Stimulated activated CD8-positive, alpha-beta memory T cell treated with anti-CD3 and anti-CD28 coated beads, Interleukin-15, amount 100 ng/mL, for 1 hour (primary cell): ENCODE data around the gene SH3PXD2A.

Experiments
- DNase-seq: peaks from one replicate; pipeline ENCODE4 v3.0.0-alpha.2; 2020; ENCODE audit warnings: low read depth

The SH3PXD2A gene

DNA sequence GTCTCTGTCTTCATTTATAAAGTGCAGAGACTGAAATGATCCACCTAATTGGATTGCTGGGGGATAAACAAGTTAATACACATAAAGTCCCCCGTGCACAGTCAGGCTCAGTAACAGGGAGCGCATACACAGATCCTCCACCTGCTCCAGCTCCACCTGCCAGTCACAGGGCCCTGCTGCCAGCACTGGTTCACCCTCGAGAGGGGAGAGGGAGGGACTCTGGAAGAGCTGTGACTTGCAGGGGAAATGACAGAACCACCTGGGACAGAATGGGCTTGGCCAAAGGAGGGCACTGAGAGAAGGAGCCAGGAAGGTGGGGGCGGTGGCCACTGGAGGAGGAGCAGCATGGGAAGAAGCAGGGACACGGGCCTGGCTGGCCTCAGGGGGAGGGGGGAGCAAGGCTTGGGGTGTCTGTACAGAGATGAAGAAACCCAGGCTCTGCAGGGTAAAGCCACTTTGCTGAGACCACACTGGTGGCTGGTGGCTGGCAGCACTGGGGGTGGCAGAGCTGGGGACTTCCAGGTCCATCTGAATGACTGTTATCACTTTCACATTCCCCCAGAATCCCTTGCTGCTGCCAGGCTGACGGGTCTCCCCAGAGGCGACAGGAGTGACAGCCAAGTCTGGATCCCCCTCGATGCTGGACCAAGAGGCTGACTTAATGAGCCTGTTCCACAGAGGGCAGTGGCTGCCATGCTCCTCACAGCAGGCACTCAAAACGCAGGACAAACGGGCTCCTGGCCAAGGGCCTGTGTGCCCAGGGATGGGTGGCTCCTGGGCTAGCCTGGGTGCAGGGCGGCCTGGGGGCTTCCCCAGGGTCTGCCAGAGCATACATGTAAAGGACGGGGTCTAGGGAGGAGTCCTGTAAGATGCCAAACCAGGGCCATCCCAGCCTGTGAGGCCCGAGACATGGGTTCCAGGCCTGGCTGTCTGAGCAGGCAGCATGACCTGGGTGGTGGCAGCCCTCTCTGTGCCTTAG is 151.1 kb downstream of the SH3PXD2A start:
- no peak for DNase-seq

DNA sequence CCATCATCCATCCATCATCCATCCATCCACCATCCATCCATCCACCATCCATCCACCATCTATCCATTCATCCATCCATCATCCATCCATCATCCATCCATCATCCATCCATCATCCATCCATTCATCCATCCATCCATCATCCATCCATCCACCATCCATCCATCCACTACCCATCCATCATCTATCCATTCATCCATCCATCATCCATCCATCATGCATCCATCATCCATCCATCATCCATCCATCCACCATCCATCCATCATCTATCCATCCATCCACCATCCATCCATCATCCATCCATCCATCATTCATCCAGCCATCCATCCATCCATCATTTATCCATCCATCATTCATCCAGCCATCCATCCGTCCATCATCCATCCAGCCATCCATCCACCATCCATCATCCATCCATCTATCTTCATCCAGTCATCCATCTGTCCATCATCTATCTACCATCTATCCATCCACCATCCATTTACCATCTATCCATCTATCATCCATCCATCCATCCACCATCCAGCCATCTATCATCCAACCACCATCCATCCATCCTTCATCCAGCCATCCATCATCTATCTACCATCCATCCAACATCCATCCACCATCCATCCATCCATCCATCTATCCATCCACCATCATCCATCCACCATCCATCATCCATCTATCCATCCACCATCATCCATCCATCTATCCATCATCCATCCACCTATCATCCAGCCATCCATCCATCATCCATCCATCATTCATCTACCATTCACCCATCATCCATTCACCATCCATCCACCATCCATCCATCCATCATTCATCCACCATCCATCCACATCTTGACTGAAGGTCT is 153.8 kb downstream of the SH3PXD2A start:
- DNase-seq: no peak

GRCh38 chr10:103700436-103700715 is 155.0 kb downstream of the SH3PXD2A start:
- no peak for DNase-seq

- DNase-seq: no peak
These were observed 155.6 kb downstream of the SH3PXD2A start for GRCh38 chr10:103699611-103700435.

- no peak for DNase-seq
These were observed 157.1 kb downstream of the SH3PXD2A start for GRCh38 chr10:103698266-103698665.

DNA sequence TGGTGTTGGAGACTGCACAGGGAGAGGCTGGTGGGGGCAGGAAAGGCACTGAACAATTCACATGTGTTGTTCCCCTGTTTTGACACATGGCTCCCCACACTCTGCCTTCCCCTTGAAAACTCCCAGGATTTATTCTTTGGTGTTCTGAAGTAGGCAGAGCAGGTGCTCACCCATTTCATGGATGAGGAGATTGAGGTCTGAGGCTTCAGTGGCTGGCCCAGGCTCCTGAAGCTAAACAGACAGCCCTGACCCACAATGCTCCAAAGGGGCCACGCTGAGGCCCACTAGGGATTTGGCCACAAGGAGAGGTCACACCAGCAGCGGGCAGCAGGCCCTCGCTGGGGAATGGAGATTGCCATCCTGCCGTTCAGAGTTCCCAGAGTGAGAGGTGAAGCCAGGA is 157.6 kb downstream of the SH3PXD2A start:
- no peak for DNase-seq

DNA sequence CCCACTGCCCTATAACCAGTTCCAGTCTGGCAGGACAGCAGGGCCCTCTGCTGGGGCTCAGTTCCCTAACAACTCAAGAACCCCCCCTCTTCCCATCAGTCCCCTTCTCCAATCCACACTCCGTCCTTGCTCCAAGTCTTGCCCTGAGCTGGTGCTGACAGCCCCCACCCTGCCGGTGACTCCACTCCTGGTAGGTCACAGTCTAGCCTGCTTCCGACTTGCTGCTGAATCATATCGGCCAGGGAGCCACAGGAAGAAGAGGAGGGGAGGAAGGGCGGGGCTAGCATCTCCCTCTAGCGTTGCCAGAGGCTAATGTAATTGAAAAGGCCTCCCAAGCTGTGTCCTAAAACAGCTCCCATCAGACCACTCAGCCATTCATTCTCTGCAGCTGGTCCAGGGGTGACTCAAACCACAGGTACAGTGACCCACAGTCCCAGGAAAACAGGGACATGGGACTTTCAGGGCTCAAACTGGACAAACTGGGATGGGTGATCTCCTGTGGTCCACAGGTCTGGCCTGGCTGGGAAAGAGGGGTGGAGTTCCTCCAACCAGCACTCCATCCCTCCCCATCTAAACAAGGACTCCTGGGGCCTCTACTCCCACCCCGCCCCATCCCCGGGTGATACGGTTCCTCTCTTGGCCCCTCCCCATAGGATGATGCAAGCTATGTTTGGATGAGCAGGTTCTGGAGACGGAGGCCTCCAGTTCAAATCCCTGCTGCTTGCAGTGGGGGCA is 158.8 kb downstream of the SH3PXD2A start:
- peak; percentile 32 for DNase-seq

- no peak for DNase-seq
These were observed 159.3 kb downstream of the SH3PXD2A start for GRCh38 chr10:103696094-103696410.

DNA sequence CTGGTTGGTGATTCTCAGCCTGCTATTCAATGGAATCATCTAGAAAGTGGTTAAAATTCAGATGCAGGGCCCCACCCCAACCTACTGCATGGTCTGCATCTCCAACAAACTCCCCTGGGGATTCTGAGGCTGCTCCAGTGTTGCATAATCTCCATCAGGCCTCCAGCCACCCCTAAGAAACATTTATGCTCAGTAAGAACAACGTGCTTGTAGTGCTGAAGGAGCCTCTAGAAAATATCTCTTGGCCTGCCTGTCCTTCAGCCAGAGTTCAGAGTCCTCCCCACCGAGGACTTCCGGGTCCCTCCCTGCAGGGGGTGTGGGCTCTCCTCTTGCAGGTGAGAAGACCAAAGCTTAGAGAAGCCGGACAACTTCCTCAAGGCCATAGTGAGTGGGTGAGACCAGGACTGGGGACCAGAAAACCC is 159.8 kb downstream of the SH3PXD2A start:
- no peak for DNase-seq

DNA sequence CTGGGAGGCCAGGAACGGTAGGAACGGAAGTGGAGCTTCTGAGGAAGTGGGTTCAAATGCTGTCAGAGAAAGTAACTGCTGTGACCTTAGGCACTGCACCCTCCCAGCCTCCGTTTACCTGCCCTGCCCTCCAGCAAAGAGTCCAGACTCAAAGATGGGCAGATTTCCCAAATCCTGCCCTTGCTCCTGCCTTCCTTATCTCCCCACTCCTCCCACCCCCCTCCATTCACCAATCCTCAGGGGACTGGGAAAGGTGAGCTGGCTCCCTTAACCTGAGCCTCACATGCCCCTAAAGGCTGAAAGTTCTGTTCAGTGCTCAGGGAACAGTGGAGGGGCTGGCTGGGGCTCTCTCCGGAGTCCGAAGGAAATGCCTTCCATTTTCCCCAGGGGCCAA is 161.6 kb downstream of the SH3PXD2A start:
- DNase-seq: no peak

- no peak for DNase-seq
These were observed 162.2 kb downstream of the SH3PXD2A start for GRCh38 chr10:103692952-103693811.

- no peak for DNase-seq
These were observed 162.9 kb downstream of the SH3PXD2A start for GRCh38 chr10:103692436-103692951.

GRCh38 chr10:103691723-103692435 is 163.5 kb downstream of the SH3PXD2A start:
- no peak for DNase-seq

DNA sequence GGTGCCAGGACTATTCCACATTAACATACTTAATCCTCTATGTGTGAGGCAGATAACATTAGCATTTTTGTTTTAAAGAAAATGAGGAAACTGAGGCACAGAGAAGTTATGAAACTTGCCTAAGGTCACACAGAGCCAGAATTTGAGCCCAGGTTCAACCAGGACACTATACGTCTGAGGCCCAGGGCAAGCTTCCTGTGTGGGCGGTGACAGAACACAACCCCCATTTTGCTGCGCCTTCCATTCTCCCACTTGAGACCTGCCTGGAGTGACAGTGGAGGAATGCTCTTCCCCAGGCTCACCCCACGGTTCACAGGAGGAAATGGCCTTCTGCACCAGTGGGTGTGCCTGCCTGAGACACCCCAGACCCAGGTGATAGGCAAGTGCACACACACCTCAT is 164.1 kb downstream of the SH3PXD2A start:
- DNase-seq: no peak

GRCh38 chr10:103690281-103690680 is 165.1 kb downstream of the SH3PXD2A start:
- no peak for DNase-seq

GRCh38 chr10:103688491-103688890 is 166.9 kb downstream of the SH3PXD2A start:
- no peak for DNase-seq

DNA sequence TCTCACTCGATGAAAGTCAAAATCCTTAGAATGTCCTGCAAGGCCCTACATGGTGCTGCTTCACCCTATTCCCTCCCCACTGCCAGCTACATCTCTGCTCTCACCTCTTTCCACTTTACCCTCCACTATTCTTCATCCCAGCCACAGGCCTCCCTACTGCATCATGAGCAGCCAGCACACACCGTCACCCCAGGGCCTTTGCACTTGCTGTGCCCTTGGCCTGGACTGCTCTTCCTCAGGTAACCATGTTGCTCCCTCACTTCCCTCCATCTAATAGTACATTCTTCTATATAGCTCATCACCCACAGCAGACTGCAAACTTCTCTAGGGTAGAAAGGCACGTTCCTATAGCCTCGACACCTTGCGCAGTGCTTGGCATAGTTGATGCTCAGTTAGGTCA is 167.7 kb downstream of the SH3PXD2A start:
- DNase-seq: no peak

DNA sequence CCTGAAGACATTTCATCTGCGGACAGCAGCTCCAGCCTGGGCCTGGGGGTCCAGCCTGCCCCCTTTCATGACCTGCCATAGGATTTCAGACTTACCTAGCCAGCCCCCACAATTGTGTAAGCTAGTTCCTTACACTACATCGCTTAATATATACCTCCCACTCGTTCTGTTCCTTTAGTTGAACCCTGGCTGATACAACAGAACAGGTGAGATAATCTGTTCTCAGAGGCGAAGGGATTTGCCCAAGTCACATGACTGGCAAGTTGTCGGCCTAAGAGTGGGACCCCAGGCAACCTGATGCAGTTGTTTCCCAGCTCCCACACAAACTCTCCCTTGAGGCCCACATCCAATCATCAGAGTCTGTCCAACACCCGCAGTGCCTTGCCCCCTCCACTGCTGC is 168.2 kb downstream of the SH3PXD2A start:
- no peak for DNase-seq

- DNase-seq: peak; percentile 63
These were observed 169.3 kb downstream of the SH3PXD2A start for GRCh38 chr10:103685880-103686669.
